HG03025 (cell line): ENCODE results near the gene SLC1A4.

Experiments
- ATAC-seq: cut with Tn5 transposase; IDR thresholded peaks from one replicate; pipeline ENCODE4 v1.9.1; 2021; ENCODE audit warnings: mild to moderate bottlenecking, moderate library complexity; ENCODE audit not compliant: unreplicated experiment, low FRiP score

Gene SLC1A4

GRCh38 chr2:65069439-65069824, 80.2 kb downstream of the SLC1A4 start:
- no peak for ATAC-seq

GRCh38 chr2:65070172-65070830, 81.1 kb downstream of the SLC1A4 start:
- no peak for ATAC-seq

DNA sequence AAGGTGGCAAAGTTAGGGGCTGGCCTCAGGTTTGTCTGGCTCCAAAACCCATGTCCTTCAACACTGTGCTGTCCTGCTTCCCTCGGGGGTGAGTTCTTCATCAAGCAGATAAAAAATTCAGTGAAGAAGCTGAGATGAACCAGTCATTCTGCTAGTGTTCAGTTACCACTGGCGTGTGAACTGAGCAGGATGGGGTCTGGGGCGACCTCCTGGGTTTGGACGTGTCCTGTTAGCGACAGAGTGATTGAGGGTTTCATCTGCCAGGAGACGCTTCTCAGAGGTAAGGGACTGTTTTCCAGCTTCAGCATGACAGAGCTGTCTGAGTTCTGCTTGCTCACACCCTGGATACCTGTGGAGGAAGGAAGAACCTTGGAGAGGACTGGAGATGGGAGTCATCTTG, 81.7 kb downstream of the SLC1A4 start:
- no peak for ATAC-seq

DNA sequence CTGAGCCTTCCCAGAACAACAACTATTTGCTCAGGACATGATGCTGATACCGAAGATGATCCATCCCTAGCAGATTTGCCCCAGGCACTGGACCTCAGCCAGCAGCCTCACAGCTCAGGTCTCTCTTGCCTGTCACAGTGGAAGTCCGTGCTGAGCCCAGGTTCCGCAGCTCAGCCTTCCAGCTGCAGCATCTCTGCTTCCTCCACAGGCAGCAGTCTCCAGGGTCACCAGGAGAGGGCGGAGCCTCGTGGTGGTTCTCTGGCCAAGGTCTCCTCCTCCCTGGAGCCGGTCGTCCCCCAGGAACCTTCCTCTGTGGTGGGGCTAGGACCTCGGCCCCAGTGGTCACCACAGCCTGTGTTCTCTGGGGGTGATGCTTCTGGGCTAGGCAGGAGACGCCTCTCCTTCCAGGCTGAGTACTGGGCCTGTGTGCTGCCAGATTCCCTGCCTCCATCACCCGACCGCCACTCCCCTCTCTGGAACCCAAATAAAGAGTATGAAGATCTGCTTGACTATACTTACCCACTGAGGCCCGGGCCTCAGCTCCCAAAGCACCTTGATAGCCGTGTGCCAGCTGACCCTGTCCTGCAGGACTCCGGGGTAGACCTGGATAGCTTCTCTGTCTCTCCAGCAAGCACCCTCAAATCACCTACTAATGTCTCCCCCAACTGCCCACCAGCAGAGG, 82.4 kb downstream of the SLC1A4 start:
- no peak for ATAC-seq

DNA sequence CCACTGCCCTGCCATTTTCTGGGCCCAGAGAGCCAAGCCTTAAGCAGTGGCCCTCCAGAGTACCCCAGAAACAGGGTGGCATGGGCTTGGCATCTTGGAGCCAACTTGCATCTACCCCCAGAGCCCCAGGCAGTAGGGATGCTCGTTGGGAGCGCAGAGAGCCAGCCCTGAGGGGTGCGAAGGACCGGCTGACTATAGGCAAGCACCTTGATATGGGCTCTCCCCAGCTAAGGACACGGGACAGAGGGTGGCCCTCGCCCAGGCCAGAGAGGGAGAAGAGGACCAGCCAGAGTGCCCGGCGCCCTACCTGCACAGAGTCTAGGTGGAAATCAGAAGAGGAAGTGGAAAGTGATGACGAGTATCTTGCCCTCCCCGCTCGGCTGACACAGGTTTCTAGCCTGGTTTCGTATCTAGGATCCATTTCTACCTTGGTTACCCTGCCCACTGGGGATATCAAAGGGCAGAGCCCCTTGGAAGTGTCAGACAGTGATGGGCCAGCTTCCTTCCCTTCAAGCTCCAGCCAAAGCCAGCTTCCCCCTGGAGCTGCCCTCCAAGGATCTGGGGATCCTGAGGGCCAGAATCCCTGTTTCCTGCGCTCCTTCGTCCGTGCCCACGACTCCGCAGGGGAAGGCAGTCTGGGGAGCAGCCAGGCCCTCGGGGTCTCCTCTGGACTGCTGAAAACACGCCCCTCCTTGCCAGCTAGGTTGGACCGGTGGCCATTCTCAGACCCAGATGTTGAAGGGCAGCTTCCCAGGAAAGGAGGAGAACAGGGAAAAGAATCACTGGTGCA, 83.2 kb downstream of the SLC1A4 start:
- ATAC-seq: no peak
